GM12878 (cell line): ENCODE measurements around the gene ADD1. TPM values are rescaled to one million over a fixed set of nuclear protein-coding genes. Genes with fewer than 3 reads are reported as not detected.

Experiments used
- ATAC-seq: fragments of 200-7000 bp; cut with Tn5 transposase; 3 replicates; pipeline ENCODE4 v1.9.1; 2020; ENCODE audit warnings: mild to moderate bottlenecking, moderate library complexity
- BruUV-seq: library from RNA; stranded (reverse); fragments of 400-500 nt; replicated peaks from 2 replicates; lab custom pipeline; 2021; lab: Mats Ljungman, UMichigan
- CTCF ChIA-PET: fragments of 300-600 bp; sonication (Branson Sonifier 250); formaldehyde crosslinking; extraction: SDS; loops from one replicate; lab custom pipeline; 2021; ENCODE audit warnings: inconsistent platforms; lab: Yijun Ruan, JAX
- POLR2A ChIA-PET: fragments of 350-600 bp; formaldehyde crosslinking; extraction: SDS; loops from one replicate; lab custom pipeline; 2021; ENCODE audit warnings: inconsistent platforms; lab: Charles Lee
- RAD21 ChIA-PET: fragments of 300-600 bp; sonication (Branson Sonifier 250); formaldehyde crosslinking; loops from one replicate; lab custom pipeline; 2023; ENCODE audit warnings: antibody characterized with exemption; ENCODE audit not compliant: unreplicated experiment; lab: Charles Lee
- SMC1A ChIA-PET: fragments of 300-600 bp; sonication (Branson Sonifier 250); formaldehyde crosslinking; loops from one replicate; lab custom pipeline; 2023; ENCODE audit not compliant: unreplicated experiment, uncharacterized antibody; lab: Charles Lee
- DNase-seq: peaks from one replicate; pipeline ENCODE4 v3.0.0-alpha.2; 2011; ENCODE audit warnings: low read depth, low spot score
- FAIRE-seq: peaks from 3 replicates; lab custom pipeline; 2011; peaks lifted over from hg19 to GRCh38; lab: Jason Lieb, UNC
- H2AFZ ChIP-seq: 2 replicates; pipeline ENCODE4 v1.6.0; 2011; ENCODE audit warnings: low read depth, low read length, control low read depth; ENCODE audit not compliant: control insufficient read depth
- H3K27ac ChIP-seq: 2 replicates; pipeline ENCODE4 v1.5.1; 2011; ENCODE audit warnings: control low read depth; ENCODE audit not compliant: control insufficient read depth, insufficient read depth
- H3K27me3 ChIP-seq, 2 experiments: replicated peaks in 1 of 2; 2 replicates each; pipeline versions ENCODE4 v1.6.0 to v1.6.1; 2011; ENCODE audit warnings: low read length in 1 of 2; ENCODE audit not compliant: control insufficient read depth in 2 of 2, insufficient read depth in 2 of 2
- H3K36me3 ChIP-seq, 2 experiments: 2 replicates each; pipeline ENCODE4 v1.5.1; 2011; ENCODE audit warnings: low read length in 1 of 2; ENCODE audit not compliant: control insufficient read depth in 2 of 2, insufficient read depth in 2 of 2
- H3K4me1 ChIP-seq: 2 replicates; pipeline ENCODE4 v1.6.1; 2011; ENCODE audit warnings: mild to moderate bottlenecking, low read length, moderate library complexity, mixed read lengths; ENCODE audit not compliant: control insufficient read depth, insufficient read depth
- H3K4me2 ChIP-seq: 2 replicates; pipeline ENCODE4 v1.6.0; 2011; ENCODE audit warnings: control low read depth; ENCODE audit not compliant: control insufficient read depth, insufficient read depth
- H3K4me3 ChIP-seq: fragments of 200-600 bp; sonication (generic); 2 replicates; pipeline ENCODE4 v1.5.1; 2016
- H3K79me2 ChIP-seq: 2 replicates; pipeline ENCODE4 v1.6.0; 2011; ENCODE audit warnings: low read length; ENCODE audit not compliant: control insufficient read depth, insufficient read depth
- H3K9ac ChIP-seq: 2 replicates; pipeline ENCODE4 v1.8.0; 2011; ENCODE audit warnings: low read length, control low read depth, mixed read lengths; ENCODE audit not compliant: control insufficient read depth, insufficient read depth
- H3K9me3 ChIP-seq: replicated peaks from 3 replicates; pipeline ENCODE4 v1.5.1; 2011; ENCODE audit warnings: mild to moderate bottlenecking, low read length; ENCODE audit not compliant: control insufficient read depth, insufficient read depth
- H4K20me1 ChIP-seq: 2 replicates; pipeline ENCODE4 v1.6.0; 2011; ENCODE audit not compliant: control insufficient read depth, insufficient read depth
- CREM ChIP-seq: IDR thresholded peaks from 2 replicates; pipeline ENCODE4 v1.6.1; 2014; ENCODE audit warnings: antibody characterized with exemption, low read depth
- EGR1 ChIP-seq, 2 experiments: IDR thresholded peaks; 1 replicate in 1 of 2; 2 replicates in 1 of 2; pipeline ENCODE4 v1.6.1; 2011 to 2012; ENCODE audit warnings: low read depth in 2 of 2, low read length in 2 of 2, borderline replicate concordance in 1 of 2, mild to moderate bottlenecking in 1 of 2, moderate library complexity in 1 of 2
- FOS ChIP-seq: IDR thresholded peaks from 3 replicates; pipeline ENCODE4 v1.6.1; 2011; ENCODE audit warnings: borderline replicate concordance; ENCODE audit not compliant: insufficient read length; ENCODE audit errors: extremely low read depth
- NFIC ChIP-seq: IDR thresholded peaks from 2 replicates; pipeline ENCODE4 v1.6.1; 2012; ENCODE audit warnings: low read depth, mild to moderate bottlenecking, inconsistent platforms, low read length, moderate library complexity
- TARDBP ChIP-seq: IDR thresholded peaks from 2 replicates; pipeline ENCODE4 v1.6.1; 2016; ENCODE audit warnings: borderline replicate concordance
- ZZZ3 ChIP-seq: IDR thresholded peaks from 2 replicates; pipeline ENCODE4 v1.6.1; 2011; ENCODE audit warnings: low read depth; ENCODE audit not compliant: control insufficient read depth, insufficient read length
- WGBS: methylation state at CpG from one replicate; pipeline ENCODE4 v1.1.6; 2016; ENCODE audit warnings: low lambda C conversion rate; ENCODE audit not compliant: insufficient replicate concordance, insufficient coverage; ENCODE audit errors: missing lambda C conversion rate; 5-methylcytosine and 5-hydroxymethylcytosine counted together
- in situ Hi-C: fragments of 300-500 bp; cut with MboI; formaldehyde crosslinking; loops from 9 replicates; pipeline ENCODE4 v1.14.3; 2018; ENCODE audit warnings: mixed read lengths
- intact Hi-C: fragments of 100-400 bp; cut with micrococcal nuclease; formaldehyde crosslinking; loops from one replicate; pipeline ENCODE4 v1.14.2; 2022; ENCODE audit not compliant: unreplicated experiment
- polyA plus RNA-seq, 11 experiments: library from polyadenylated mRNA; depleted of rRNA in 4 of 11; unstranded in 6 of 11; stranded (reverse) in 5 of 11; fragments of >200 nt; fragmentation: Nextera tagmentation in 4 of 11; fragmentation: Illumina TruSeq in 1 of 11; extraction: Ambion mirVana in 4 of 11; extraction: Trizol in 1 of 11; gene quantifications; 1 replicate in 1 of 11; 2 replicates in 10 of 11; pipeline versions ENCODE4 v1.2.1 to v1.2.3, GENCODE V29; 2011 to 2016; ENCODE audit warnings: inconsistent platforms in 2 of 11, missing spikeins in 2 of 11, low read depth in 1 of 11
- total RNA-seq, 4 experiments: library from RNA; depleted of rRNA in 3 of 4; stranded (reverse); fragments of >200 nt in 3 of 4; fragmentation: Illumina TruSeq in 1 of 4; extraction: Trizol in 1 of 4; gene quantifications; 2 replicates each; pipeline versions ENCODE4 v1.2.1 to v1.2.3, GENCODE V29; 2013 to 2021
- TF ChIP-seq, protein P1 (sequence below): IDR thresholded peaks from 2 replicates; pipeline ENCODE4 v1.6.1; 2012; ENCODE audit warnings: low read depth, low read length, improper control_type of control experiment

The ADD1 gene
- total and polyA plus RNA-seq, 10 of the 15 experiments (the other 5 are each of a cell fraction or from before 2014, with no cell fraction given): 21.6 to 182 (median 105) TPM

DNA sequence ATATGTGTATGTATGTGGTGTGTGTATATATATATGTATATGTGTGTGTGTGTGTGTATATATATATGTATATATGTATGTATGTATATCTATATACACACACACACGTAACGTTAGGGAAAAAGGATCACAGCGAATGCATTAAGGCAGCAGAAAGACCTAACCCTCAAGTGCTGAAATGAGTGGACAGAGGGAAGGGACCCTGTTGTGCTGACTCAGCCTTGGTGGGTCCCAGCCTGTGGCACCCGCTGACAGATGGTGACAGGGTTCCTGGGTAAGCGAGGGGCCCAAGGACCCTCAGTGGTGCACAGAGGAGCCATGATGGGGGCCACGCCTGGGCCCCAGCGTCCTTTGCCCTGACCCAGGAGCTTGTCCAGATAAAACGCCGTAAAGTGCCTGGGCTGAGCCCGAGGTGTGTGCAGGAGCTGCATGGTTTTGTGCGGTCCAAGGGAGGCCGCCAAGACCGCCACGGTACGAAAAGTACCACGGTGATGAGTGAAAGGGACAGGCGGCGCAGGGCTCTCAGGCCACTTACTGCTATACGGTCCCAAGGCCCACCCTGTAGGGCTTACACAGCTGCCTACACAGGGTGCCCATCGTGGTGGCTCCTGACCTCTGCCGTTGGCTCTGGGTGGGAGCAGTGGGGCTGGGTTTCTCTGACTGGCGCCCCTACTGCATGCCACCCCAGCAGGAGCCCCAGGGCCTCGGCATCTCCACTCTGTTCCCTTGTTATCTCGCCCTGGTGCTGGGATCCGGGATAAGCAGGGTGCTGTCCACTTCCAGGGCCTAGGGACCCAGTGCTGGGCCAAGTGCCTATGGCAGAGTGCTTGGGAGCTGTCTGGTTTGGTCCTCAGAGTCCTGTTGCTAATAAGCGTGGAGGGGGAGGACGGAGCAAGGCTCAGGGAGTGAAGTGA lies 40.8 kb upstream of the ADD1 start:
- H3K9ac ChIP-seq: no peak overlapping the region
- TF ChIP-seq NFIC: no peak
- TF ChIP-seq CREM: no peak
- no peak for TF ChIP-seq EGR1 (IDR thresholded peaks at IDR 0.05; ENCODE audit: borderline replicate concordance in 1 of 2, low read depth in 2 of 2, low read length in 2 of 2)
- TF ChIP-seq FOS: no peak
- no peak for TF ChIP-seq TARDBP
- TF ChIP-seq, protein P1, sequence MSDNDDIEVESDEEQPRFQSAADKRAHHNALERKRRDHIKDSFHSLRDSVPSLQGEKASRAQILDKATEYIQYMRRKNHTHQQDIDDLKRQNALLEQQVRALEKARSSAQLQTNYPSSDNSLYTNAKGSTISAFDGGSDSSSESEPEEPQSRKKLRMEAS: no peak
- no peak for TF ChIP-seq ZZZ3

More for the DNA sequence above, 40.8 kb upstream of the ADD1 start:
- SMC1A ChIA-PET: interaction anchor here (1.0 to 6.2 kb wide), 4 partner anchors 9 to 57 kb away, joined by 3 to 49 read pairs (median 4); no protein-coding TSS in a partner anchor
- no peak for ATAC-seq
- Histone ChIP-seq H3K4me1 (peaks cover 65% of the 10 kb centered on the region), H2AFZ (no peak overlapping the region), H3K27me3 (no peaks in the 10 kb centered on the region), H3K36me3 (no peaks in the 10 kb centered on the region; a peak in 2 of 4 replicates), H3K4me2 (no peak overlapping the region; the same call in 1 of the 2 replicates), H3K79me2 (peaks cover 41% of the 10 kb centered on the region), H4K20me1 (no peaks in the 10 kb centered on the region), H3K9me3 (no peaks in the 10 kb centered on the region), H3K27ac (no peak overlapping the region), H3K4me3 (no peak overlapping the region)
- BruUV-seq: no TSS peak
- CTCF ChIA-PET: interaction anchor here (1.4 to 1.5 kb wide), 2 partner anchors 16 to 17 kb away, joined by 3 read pairs; no protein-coding TSS in a partner anchor
- intact Hi-C loops: no loop called here
- POLR2A ChIA-PET: interaction anchor here (0.9 to 6.7 kb wide), 4 partner anchors 9 to 24 kb away, joined by 3 to 57 read pairs (median 10); no protein-coding TSS in a partner anchor
- 93% methylated on average over 27 of the region's 27 CpGs for WGBS
- in situ Hi-C loops: no loop called here
- no peak for DNase-seq
- no peak for FAIRE-seq
- RAD21 ChIA-PET: interaction anchor here (1.5 kb wide), 1 partner anchor 15 kb away, joined by 3 read pairs; no protein-coding TSS in a partner anchor
